NCI-H446 treated with DMSO at 0.1 percent for 48 hours (cell line): ENCODE measurements around the gene PRKAG3.

Experiments used
- DNase-seq: peaks from one replicate; lab custom pipeline; 2025; lab: John Stamatoyannopoulos, UW

The PRKAG3 gene

GRCh38 chr2:218837495-218837894, 5.9 kb upstream of the PRKAG3 start:
- no peak for DNase-seq

DNA sequence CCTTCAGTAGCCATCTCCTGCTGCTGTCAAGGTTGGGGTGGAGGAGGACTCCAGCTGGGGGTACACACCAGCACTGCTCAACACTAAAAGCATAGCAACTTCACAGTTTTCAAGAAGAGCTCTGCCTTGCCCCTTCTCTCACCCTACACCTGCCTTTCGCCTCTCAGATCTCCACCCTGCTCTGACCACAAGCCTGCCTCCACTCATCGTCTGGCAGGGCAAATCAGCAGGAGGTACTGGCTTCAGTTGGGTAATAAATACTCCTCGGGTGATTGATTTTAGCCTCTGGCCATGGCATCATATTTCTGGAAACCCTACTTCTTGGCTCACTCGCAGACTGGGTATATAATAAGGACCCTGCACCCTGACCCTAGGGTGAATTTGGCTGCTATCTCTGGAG, 3.1 kb upstream of the PRKAG3 start:
- no peak for DNase-seq

DNA sequence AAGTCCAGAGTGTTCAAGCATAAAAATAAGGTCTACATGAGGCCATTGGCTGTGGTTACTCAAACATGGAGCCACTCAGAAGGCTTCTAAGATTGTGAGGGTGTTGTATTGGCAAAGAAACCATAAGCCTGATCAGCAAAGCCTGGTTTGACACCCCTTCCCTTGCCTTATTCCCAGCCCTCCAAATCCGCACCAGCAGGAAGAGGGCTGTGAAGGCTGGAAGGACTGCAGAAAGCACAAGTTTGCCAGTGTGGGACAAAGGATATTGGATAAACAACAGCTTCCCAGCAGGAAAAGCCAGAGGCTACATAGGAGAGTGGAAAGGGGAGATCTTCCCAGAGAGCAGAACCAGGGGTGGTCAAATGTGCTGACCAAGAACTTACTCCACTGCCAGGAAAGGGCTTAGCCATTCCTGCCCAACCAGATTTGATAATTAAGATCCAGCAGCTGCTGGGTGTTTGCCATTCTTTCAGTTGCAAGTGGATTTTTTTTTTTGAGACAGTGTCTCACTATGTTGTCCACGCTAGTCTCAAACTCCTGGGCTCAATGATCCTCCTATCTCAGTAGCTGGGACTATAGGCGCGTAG, 1.5 kb upstream of the PRKAG3 start:
- DNase-seq, result no peak

- no peak for DNase-seq
Measured at GRCh38 chr2:218832520-218832919, 917 bp upstream of the PRKAG3 start.

- no peak for DNase-seq
Measured at GRCh38 chr2:218832081-218832480, 478 bp upstream of the PRKAG3 start.

GRCh38 chr2:218830526-218831306, 887 bp downstream of the PRKAG3 start:
- no peak for DNase-seq

DNA sequence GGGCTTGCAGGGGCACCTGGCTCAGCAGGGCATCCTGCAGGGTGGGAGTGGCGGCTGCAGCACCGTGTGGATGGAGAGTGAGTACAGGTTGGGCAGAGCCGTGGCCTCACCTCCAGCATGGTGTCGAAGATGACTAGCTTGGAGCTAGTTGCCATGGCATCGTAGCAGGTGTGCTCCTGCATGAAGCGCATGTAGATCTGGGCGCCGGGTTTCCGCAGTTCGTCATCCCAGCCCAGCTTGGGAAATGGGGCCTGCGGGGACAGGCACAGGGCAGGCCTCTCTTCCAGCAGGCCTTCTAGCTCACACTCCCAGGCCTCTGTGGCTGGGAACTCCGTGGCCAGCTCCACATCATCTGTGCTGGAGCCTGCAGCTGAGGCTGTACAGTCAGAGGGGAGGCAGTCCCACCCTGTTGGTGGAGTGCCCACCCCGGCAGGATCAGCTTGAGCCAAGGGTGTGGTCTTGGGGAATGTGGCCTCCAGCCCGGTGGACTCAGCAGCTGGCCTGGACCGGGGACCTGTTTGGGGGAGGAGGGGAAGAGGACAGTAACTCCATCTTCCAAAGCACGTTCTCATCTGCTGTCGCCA, 1.6 kb downstream of the PRKAG3 start:
- no peak for DNase-seq

DNA sequence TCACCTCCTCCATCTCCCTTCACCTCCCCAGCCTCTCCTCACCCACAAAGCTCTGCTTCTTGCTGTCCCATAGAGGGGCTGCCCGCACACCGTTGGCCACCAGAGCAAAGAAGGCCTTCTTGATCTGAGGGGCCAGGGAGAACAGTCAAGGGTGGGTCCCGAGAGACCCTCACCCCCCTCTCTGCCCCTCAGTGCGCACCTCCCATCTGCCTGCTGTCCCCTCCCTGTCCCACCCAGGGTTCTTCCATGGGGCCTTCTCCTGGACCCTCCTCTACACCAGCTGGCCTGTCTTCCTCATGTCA, 3.2 kb downstream of the PRKAG3 start:
- DNase-seq, result no peak

DNA sequence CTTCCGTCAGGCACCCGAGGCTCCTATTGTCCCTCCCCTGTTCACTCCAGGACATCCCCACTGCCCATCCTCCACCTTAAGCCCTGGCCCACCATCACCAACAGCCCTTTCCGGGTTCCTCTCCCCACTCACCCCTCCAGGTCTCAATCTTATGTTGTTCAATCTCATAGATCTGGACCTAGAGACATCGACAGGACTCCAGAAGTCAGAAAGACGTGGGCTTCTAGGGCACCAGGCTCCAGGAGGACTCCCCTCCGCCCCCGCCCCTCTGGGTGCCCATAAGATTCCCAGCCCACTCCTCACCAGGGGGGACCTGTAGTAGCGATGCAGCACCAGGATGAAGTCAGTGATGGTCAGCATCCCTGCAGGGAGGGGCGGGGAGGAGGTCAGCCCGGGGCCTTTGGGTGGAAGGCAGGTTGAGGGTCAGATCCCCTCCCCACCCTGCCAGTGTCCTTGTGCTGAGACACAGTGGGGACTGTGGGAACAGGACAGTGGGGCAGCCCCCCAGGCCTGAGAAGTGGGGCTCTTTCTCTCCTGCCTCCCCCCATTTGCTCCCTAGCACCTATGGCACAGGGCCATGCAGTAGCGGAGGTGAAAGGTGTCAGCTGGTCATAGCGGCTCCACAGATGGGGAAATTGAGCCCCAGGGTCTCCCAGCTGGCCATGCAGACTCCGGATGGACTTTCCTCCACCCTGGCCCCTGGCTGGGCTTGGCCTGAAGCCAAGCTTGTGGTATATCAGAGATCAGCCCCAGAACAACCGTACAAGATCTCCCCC, 3.7 kb downstream of the PRKAG3 start:
- no peak for DNase-seq

- no peak for DNase-seq
Measured at GRCh38 chr2:218826791-218827190, 4.8 kb downstream of the PRKAG3 start.

GRCh38 chr2:218824004-218824403, 7.6 kb downstream of the PRKAG3 start:
- no peak for DNase-seq

- no peak for DNase-seq
Measured at GRCh38 chr2:218823196-218823855, 8.3 kb downstream of the PRKAG3 start.

DNA sequence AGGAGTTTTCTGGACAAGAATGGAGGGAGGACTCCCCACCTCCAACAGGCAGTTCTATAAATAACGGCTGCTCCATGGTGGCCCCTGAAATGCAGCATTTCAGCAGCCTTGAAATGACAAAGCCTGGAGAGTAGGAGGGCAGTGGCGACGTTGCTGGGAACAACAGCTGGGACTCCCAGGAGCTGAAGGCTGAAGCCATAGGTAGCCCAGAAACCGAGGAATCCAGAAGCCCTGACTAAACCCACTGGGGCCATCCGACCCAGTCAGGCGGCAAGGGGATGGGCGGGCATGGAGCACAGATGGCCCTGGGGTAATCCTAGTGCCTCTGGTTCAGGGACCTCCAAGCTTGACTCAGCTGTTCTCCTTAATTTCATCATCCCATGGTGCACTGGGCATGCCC, 9.0 kb downstream of the PRKAG3 start:
- DNase-seq, result no peak

DNA sequence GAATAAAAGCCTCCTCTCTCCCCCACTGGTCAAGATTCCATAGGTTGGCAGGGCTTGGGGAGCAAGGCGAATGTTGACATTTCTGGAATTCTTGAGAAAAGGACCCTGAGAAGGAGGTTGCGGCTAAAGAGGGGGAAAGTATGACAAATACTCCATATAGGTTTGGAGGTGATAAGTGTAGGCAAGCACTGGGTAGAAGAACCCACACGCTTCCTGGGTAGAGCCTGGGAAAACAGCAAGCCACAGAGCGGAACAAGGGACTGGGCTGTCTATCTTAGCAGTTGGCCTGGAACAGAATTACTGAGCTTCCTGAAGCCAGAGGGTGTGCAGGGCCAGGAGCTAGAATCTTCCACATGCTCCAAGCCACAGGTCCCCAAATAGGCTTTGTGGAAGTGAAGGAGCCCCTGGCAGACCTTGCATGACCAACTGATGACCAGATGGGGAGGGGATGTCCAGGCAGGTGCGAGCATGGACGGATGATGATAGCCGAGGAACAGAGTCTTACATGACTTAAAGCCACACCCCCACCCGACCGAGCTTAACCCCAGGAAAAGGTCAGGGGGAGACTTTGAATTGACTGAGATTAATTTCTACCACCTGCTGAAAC, 9.9 kb downstream of the PRKAG3 start:
- no peak for DNase-seq

GRCh38 chr2:218820746-218821369, 10.7 kb downstream of the PRKAG3 start:
- no peak for DNase-seq

DNA sequence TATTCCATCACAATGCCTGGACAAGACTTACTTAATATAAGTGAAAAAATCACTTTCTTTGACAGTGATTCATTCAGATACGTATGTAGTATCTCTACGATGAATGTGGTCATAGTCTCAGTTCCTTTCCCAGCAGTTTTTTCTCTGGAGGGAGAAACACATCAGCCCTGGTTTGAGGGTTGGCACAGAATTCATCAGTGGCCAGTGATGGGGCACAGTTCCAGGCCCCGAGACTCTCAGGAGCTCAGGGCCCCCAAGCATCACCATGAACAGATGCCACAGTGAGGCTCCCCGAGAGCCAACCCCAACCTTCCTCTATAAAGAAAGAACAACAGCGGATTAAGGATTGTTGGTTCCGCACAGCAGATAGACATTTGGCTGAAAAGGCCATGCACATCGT, 12.5 kb downstream of the PRKAG3 start:
- no peak for DNase-seq

DNA sequence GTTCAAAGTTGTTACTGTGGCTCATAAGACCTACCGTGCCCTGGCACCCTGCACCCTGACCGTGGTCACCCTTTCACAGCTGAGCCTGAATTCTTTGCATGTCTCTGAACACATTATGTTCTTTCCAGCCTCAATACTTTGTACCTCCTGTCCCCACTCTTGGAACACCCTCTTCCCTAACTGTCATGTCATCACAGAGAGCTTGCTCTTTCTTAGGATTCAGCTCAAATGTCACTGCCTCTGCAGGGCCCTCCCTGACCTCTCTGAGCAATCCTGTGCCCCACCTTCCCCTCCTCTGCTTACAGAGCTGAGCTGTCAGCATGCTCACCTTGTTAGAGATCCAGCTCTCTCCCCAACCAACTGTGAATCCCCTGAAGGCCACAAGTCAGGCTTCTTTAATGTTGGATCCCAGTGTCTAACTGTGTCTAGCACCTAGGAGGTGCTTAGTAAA, 15.0 kb downstream of the PRKAG3 start:
- DNase-seq, result no peak

- DNase-seq, result no peak
Measured at GRCh38 chr2:218815649-218816048, 16.0 kb downstream of the PRKAG3 start.

GRCh38 chr2:218815244-218815637, 16.4 kb downstream of the PRKAG3 start:
- no peak for DNase-seq

- no peak for DNase-seq
Measured at GRCh38 chr2:218814540-218815243, 16.9 kb downstream of the PRKAG3 start.
